D721Med (cell line): ENCODE results near the gene TTLL9.

Source experiments
- DNase-seq: peaks from one replicate; pipeline ENCODE4 v3.0.0; 2011; ENCODE audit warnings: low spot score; ENCODE audit not compliant: insufficient read length
- FAIRE-seq: peaks from 2 replicates; lab custom pipeline; 2011; peaks lifted over from hg19 to GRCh38; lab: Jason Lieb, UNC
- TF ChIP-seq, protein P1 (sequence below): IDR thresholded peaks from 2 replicates; pipeline ENCODE4 v1.5.1; 2012; ENCODE audit warnings: mild to moderate bottlenecking, control low read depth; ENCODE audit not compliant: insufficient read depth; ENCODE audit errors: missing control alignments

Gene TTLL9

DNA sequence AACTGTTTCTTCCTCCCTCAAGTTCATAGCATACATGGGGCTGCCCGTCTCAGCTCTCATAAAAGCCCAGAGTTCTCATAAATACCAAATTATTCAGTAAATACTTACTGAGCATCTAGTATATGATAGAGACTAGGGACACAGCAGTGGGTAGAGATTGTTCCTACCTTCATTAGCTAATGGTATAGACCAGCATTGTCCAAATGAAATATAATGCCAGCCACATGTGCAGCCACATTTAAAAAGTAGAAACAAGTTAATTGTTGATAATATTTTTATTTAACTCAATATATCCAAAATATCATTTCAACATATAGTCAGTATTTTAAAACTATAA, 1.2 kb downstream of the TTLL9 start:
- DNase-seq (no peak), FAIRE-seq (no peak)
- TF ChIP-seq, protein P1, sequence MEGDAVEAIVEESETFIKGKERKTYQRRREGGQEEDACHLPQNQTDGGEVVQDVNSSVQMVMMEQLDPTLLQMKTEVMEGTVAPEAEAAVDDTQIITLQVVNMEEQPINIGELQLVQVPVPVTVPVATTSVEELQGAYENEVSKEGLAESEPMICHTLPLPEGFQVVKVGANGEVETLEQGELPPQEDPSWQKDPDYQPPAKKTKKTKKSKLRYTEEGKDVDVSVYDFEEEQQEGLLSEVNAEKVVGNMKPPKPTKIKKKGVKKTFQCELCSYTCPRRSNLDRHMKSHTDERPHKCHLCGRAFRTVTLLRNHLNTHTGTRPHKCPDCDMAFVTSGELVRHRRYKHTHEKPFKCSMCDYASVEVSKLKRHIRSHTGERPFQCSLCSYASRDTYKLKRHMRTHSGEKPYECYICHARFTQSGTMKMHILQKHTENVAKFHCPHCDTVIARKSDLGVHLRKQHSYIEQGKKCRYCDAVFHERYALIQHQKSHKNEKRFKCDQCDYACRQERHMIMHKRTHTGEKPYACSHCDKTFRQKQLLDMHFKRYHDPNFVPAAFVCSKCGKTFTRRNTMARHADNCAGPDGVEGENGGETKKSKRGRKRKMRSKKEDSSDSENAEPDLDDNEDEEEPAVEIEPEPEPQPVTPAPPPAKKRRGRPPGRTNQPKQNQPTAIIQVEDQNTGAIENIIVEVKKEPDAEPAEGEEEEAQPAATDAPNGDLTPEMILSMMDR: no peak

DNA sequence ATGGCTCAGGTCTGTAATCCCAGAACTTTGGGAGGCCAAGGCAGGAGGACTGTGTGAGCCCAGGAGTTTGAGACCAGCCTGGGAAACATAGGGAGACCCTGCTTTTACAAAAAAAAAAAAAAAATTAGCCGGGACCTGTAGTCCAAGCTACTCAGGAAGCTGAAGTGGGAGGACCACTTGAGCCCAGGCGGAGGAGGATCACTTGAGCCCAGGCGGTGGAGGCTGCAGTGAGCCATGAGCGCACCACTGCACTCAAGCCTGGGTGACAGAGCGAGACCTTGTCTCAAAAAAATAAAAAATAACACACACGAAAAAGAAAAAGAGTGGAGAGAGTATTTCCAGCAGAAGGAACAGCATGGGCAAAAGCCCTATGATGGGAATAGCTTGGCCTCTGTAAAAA, 2.0 kb downstream of the TTLL9 start:
- no peak for FAIRE-seq
- no peak for DNase-seq
- TF ChIP-seq, protein P1: no peak

DNA sequence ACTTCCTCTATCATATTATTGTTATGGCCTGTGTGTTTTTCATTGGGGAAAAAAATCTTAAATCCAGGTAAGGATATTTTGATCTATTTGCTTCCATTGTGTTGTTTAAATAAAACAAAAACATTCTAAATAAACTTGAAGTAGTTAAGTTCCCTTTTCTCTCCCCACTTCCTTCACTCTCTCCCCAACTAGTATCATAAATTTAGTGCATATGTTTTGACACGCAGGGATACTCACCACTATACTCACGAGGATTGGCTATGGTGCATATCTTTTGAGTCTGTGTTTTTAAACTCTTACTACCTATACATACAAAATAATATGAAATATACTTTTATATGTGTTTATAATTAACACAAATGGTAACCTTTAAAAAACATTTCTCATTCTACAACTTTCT, 5.2 kb downstream of the TTLL9 start:
- DNase-seq: no peak
- FAIRE-seq: no peak
- TF ChIP-seq, protein P1: no peak

DNA sequence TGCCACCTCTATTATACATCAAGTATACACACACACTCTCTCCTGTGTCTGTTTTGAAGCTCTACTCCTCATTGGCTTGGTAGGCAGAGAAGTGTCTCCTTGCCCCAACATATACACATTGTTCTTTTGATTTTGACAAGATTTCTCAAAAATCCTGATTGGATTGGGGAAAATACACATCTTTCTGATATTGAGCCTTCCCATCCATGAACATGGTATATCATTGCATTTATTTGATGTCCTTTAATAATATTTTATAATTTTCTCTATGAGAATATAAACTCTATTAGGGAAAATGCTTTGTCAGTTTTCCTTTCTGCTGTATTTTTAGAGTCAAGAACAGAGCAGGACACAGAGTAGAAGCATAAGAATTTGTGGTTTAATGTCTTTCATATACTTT, 7.2 kb downstream of the TTLL9 start:
- FAIRE-seq: no peak
- no peak for DNase-seq
- TF ChIP-seq, protein P1: no peak

DNA sequence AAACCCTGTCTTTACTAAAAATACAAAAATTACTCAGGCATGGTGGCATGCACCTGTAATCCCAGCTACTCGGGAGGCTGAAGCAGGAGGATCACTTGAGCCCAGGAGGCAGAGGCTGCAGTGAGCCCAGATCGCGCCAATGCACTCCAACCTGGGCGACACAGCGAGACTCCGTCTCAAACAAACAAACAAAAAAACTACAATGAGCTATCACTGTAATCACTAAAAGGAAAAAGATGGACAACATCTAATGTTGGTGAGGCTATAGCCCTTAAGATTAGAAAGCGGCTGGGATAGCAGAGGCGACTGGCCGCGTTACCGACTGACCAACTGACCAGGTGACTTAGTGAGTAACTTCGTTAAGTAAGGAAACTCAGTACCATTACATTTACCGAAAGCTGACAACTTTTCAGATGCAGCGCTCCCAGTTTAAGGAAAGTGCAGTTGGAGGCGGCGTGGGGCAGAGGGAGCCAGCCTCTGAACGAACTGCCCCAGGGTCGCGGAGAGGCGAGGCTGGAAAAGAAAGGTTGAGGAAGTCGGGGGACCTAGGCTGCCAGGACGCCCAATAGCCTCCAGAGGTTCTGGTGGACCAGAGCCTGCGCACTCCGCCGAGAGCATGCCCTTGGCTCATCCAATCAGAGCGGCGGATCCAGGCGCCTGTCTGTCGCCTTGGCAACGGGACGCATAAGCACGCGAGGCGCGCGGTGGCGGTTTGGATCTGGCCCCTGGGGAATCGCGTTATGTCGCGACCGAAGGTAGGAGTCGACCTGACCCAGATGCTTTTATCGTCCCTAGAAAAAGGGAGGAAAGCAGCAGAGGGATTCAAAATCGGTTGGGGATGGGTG, 8.9 kb downstream of the TTLL9 start:
- TF ChIP-seq, protein P1: no peak
- DNase-seq (peak; percentile 90), FAIRE-seq (no peak)

DNA sequence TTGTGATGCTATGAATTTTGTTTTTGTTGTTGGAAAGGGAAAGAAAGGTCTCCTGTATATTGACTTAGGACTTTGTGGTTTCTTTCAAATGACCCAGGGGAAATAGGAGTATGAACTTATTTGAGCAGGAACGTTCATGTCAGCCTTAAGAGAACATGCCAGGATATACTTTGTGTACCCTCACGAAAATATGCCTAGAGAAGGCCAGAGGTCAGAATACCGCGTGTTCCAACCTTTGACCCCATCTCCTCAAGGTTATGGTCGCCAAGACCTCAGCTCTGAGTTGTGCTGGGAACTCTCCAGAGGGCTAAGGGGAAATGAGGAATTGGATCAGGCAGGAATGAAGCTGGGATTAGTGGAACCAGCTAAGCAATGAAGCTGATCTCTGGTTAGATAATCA, 11.5 kb downstream of the TTLL9 start:
- TF ChIP-seq, protein P1: no peak
- no peak for DNase-seq
- no peak for FAIRE-seq

DNA sequence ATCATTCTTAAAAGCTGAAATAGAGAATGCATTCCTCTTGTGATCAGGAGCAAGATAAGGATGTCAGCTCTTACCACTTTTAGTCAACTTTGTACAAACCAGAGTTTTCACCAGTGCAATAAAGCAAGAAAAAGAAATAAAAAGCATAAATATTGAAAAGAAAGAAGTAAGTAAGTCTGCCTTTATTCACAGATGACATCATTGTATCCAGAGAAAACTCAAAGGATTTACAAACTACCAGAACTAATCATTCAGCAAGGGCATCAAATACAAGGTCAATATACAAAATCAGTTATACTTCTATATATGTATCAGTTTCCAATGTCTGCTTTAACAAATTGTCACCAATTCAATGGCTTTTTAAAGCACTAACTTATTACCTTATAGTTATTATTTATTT, 13.4 kb downstream of the TTLL9 start:
- FAIRE-seq: no peak
- TF ChIP-seq, protein P1: no peak

More for the DNA sequence above, 13.4 kb downstream of the TTLL9 start:
- no peak for DNase-seq
